Fibroblast of gingiva (primary cell): ENCODE data around the gene PPP1R9A.

Experiments
- DNase-seq: peaks from one replicate; pipeline ENCODE4 v3.0.0-alpha.2; 2011; ENCODE audit warnings: low read depth

PPP1R9A gene

DNA sequence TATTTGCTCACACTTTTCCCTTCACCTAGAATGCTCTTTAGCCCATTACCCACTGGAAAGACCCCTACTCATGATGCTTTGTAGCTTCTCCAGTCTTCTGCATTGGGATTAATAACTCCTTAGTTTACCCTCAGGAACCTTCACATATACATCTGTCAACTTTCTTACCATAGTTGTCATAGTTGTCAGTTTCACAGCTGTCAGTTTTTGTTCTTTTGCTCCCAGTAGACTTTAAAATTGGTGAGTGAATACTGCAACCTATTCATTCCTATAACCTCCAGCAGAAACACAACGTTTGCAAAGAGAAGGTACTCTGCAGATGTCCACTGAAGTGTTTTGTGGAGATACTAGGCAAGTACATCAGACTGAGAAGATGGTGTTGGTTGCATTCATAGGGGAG is 414.3 kb downstream of the PPP1R9A start:
- no peak for DNase-seq

DNA sequence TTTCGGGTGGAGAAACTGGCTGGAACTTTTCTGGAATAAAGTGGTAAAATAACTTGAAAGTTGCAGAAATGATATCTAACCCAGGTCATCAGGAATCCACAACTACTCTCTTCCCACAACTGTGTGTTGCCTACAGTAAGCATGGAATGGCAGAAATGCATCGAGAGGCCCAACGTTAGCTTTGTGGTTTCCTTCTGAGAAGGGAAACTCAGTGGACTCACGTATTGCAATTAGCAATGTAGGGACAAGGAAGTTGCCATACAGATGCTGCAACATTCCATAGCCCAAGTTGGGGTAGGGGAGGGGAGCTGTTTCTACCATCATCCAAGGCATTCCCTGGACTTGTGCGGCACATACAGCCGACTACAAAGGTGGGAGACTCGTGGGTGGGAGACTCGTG is 415.0 kb downstream of the PPP1R9A start:
- DNase-seq = no peak

DNA sequence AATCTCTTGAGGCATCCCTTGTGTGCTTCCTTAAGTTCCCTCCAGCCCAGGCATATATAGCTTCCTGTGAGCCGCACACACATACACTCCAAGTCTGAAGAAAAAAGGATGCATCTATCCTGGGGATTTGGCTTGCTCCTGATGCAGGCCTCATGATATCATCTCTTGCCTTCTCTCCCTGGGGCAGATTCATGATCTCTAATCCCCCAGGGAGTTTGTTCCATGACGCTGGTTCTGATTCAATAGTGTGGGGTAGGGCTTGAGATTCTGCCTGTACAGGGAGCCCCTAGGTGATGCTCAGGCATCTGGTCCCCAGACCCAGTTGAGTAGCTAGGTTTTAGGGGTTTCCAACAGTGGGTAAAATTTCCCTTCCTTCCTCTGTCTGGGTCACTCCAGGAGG is 415.5 kb downstream of the PPP1R9A start:
- no peak for DNase-seq

DNA sequence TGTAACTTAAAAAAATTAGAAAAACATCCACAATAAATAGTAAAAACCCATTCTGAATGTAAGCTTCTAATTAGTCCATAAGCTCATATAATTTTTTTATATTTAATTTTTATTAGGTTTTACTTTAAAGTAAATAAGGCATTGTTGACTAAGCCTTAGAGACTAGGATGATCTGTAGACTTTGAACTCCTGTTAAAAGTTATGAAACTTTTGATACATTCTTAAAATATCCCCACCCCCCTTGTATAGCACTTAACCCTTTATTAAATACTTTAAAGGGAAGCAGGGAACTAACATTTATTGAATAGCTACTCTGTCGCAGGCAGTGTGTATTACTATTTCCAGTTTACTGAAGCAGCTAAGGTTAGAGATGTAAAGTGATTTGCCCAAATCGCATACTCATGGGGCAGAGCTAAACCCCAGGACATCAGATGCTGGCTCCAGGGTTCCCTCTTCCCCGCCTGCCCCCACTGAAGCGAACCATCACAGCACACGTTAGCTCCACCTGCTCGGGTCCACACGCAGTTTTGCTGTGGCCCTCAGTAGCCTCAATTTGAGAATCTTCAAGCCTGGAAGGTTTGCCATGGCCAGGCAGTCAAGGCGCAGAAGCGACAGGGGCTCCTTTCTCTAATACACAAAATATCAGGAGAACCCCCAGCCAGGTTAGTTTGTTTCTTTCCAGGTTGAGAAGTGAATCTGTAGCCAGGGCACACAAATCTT is 416.2 kb downstream of the PPP1R9A start:
- no peak for DNase-seq

DNA sequence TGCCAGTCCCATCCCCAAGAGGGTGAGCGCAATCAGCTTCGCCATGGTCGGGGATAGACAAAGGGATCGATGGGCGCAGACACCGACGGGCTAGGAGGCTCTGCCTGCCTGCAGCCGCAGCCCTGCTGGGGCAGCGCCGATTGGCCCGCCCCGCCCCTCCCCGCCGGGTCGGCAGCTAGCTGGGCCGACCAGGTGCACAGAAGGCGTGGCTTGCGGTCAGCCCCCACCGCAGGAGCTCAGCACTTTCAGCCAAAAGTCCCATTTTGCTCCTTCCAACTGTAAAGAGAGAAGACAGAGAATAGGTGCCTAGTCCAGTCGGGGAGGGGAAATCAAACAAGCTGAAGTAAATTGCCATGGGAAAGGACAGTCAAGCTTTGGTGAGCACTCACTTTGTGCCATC is 417.0 kb downstream of the PPP1R9A start, which contains the start of gene PON1:
Gene PON1, minus strand, starts transcription at position 102 of the 400 bp plus-strand sequence. Its CDS starts 57 bp downstream, at position 45.
- DNase-seq = no peak

DNA sequence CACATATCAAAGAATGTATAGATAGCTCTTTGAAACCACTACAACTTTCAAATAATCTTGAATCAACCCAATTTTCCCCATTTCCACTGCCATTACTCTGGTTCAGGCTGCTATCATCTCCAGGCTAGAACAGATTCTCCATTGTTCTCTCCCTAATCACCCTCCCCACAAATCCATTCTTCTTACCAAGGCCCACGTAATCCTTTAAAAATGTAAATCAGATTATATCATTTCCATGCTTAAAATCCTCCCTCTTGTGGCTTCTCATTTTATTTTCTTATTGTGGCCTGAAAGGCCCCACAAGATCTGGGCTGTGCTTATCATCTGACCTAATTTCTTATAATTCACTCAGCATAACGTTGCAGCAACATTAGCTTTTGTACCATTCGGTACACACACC is 420.0 kb downstream of the PPP1R9A start:
- DNase-seq = no peak

DNA sequence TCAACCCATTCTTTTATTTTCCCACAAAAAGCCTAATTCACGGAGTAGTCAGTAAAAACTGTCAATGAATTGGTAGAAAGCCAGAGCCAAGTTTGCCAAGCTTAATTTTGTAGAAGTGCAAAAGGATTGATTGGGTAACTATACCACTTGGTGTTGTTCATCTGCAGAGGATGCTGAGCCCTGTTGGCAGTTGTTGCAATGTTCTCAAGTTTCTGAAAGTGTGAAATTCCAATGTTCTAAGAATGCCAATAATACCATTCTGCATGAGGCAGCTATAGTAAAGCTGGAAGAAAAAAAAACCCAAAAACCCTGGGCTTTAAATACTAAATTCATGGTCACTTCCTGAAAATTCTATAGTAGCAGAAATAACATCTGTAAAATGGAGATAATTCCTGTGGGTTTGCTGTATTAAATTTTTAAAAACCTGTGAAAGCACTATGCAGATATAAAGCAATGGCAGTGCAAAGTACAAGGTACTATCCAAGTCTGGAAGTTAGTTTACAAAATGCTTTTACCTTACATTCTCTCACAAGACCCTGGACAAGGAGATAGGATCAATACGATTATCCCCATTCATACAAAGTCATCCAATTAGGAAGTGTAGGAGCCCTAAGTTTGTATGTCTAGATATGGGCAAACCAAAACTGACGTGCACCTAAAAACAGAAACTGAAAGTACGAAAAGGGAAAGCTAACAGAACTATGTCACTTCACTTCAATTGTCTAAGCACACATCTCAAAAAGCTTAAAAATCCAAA is 423.0 kb downstream of the PPP1R9A start:
- DNase-seq = peak; percentile 32

DNA sequence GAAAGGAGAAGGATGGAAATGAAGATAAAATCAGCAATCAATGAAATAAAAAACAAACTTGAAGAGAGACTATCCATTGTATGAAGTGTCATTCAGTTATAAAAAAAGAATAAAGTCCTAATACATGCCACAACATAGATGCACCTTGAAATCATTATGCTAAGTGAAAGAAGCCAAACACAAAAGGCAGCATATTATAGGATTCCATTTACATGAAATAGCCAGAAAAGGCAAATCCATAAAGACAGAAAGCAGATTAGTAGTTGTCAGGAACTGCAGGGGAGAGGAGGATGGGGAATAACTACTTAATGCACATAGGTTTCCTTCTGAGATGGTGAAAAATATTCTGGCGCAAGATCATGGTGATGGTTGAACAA is 423.6 kb downstream of the PPP1R9A start:
- DNase-seq = no peak

DNA sequence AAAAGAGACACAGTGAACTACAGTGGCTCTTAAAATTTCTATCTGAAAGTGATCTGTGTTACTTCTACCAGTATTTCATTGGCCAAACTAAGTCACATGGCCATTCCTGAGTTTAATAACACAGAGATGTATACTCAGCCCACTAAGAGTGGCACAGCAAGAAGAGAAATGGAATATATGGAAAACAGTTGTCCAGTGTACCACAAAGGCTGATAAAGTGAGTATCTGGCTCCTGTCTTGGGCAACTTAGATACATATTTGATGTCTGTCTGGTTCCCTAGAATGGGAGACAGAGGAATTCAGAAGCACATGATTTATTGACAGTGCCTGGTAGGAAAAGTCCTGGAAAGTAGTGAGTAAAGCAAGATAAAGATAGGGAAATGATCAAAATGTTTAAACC is 427.1 kb downstream of the PPP1R9A start:
- no peak for DNase-seq

DNA sequence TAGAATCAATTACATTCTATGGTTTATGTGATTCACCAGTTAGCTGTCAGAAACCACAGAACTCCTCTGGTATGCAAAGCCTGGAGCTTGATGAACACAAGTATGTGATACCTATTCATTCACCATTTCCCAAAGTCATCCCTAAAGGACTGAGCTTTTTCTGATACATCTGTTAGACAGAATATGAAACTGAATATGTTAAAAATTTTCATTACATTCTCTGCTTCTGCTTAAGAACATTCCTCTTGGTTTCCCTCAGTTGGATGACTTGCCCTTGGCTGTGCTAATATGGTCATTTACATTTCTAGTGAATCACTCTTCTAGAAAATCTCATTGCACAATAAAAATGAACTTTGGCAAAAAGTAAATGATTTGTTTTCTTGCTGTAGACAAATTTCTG is 427.7 kb downstream of the PPP1R9A start:
- peak; percentile 79 for DNase-seq

DNA sequence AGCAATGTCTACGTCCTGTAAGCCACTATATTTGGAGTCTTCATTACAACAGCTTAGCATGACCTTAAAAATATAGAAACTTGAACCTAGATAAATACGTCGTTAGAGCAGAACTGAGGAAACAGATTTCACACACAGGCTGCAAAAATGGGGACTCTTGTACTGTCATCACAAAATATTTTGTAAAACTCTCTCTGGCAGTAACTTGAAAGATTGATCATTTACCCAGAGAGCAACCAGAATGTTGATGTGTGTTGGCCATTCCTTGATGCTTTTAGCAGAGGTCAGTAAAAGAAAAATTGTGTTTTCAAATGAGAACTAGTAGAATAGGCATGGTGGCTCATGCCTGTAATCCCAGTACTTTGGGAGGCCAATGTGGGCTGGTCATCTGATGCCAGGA is 431.4 kb downstream of the PPP1R9A start:
- DNase-seq = no peak

DNA sequence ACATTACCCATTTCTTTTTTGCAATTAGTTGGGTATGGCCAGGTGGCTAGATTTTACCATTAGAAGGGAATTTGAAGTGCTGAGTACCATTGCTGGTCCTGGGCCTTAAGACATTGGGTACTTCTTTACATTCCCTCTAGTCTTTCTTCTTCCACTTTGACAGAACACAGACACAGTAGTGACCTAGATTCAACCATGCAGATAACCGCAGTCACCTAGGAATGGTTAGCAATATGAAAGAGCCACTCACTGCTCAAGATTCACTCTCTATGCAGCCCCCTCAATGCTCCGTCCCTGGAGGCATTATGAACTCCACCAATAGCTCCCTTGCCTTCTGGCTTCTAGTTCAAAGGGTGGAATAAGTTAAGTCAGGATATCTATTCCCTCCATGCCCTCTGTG is 433.1 kb downstream of the PPP1R9A start:
- DNase-seq = no peak

DNA sequence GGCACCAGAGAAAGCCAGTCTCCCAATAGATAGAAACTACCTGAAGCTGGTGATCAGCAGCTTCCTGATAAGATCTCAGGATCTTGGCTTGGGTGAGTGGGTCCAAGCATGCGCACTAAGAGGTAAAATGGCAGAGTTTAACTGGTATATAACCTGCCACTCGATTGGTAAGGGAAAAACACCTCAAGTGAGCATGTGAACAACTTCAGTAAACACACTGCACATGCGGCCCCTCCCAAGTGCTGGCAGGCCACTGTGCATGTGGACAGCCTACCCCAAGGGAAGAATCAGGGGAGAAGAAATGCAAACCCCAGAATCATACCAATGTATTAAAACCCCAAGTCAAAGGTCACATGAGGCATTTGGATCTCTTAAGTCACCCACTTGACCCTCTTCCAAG is 434.6 kb downstream of the PPP1R9A start:
- DNase-seq = no peak

DNA sequence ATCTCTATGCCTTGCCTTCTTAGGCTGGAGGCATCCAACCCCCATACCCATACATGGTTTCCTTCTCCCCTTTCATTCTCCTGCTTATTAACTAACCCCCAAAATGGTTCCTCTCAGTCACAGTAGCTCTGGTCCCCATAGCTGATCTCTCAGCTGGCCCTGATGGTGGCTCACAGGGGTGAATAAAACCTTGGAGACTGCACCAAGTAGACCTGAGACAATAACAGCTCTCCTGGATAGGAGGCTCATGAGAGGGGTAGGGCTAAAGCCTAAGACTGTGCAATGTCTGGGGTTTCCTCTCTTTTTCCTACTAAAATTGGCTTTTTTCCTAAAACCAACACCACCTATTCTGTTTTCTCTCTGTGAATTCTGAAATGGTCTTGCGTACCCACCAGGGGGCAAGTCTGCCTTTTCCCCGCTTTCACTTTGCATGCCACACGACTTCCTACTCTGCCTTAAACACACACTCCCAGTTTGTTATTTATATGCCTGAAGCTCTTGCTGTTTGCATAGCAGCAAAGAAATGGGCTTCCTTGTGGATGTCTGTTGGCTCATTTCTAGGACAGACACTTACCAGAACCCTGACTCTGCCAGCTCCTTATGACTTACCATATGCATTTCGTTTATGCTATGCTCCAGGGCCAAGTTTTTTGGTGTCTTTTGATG is 435.4 kb downstream of the PPP1R9A start:
- DNase-seq = no peak
